ENCODE data around the gene MRPL39. TPM values are rescaled to one million over a fixed set of nuclear protein-coding genes. Genes with fewer than 3 reads are reported as not detected.

The MRPL39 gene
- total and polyA plus RNA-seq, 7 experiments from 2014 or later, result 7.6 to 53.6 (median 20.5) TPM

DNA sequence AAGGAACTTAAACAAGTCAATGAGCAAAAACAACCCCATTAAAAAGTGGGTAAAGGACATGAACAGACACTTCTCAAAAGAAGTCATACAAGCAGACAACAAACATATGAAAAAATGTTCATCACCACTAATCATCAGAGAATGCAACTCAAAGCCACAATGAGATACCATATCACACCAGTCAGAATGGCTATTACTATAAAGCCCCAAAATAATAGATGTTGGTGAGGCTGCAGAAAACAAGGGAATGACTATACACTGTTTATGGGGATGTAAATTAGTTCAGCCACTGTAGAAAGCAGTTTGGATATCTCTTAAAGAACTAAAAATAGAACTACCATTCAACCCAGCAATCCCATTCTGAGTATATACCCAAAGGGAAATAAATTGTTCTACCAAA is 51.2 kb downstream of the MRPL39 start:
- Mint-ChIP-seq H3K36me3 (peaks cover 0 to 2% (median 0%) of the 10 kb centered on the region in 5 donors), H3K4me1 (peaks cover 9 to 23% (median 14%) of the 10 kb centered on the region in 7 donors), H3K9me3 (no peaks in the 10 kb centered on the region), H3K4me3 (no peak overlapping the region), H3K27me3 (no peaks in the 10 kb centered on the region), H3K27ac (no peak overlapping the region)
- no peak overlapping the region for H3K27ac ChIP-seq (ENCODE audit: low read depth, low read length)
- H3K4me3 ChIP-seq (ENCODE audit: low read length), result no peak overlapping the region
- no peaks in the 10 kb centered on the region for H3K9me3 ChIP-seq (ENCODE audit: control insufficient read depth in 2 of 3, low read length in 3 of 3)
- ATAC-seq, result no peak
- CTCF ChIA-PET, result no interaction called here
- H3K4me1 ChIP-seq (ENCODE audit: control insufficient read depth in 2 of 2, insufficient read depth in 2 of 2, low read length in 2 of 2), result peaks cover 0 to 4% of the 10 kb centered on the region in 2 donors
- intact Hi-C loops (cut with micrococcal nuclease), result no loop called here
- H3K36me3 ChIP-seq (ENCODE audit: control insufficient read depth in 2 of 3, insufficient read depth in 3 of 3, low read length in 3 of 3), result no peaks in the 10 kb centered on the region
- POLR2A ChIA-PET, result no interaction called here
- DNase-seq, result no peak
- H3K27me3 ChIP-seq (ENCODE audit: control insufficient read depth in 2 of 2, insufficient read depth in 2 of 2, low read length in 2 of 2), result no peaks in the 10 kb centered on the region

DNA sequence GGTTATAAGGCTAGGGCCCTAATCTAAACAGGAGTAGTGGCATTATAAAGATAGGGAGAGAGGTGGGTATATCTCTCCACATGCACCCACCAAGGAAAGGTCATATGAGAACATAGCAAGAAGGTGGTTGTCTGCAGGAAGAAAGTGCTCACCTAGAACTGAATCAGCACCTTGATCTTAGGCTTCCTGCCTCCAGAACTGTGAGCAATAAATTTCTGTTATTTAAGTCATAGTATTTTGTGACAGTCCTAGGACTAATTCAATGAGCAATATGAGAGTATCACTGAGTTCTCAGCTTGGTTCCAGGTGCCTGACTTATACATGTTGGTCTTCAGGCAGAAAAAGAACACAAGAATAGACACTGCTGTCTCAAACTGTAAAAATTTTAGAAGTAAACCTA is 51.8 kb downstream of the MRPL39 start:
- CTCF ChIA-PET, result no interaction called here
- Histone ChIP-seq H3K27me3 (ENCODE audit: control insufficient read depth in 2 of 2, insufficient read depth in 2 of 2, low read length in 2 of 2) (no peaks in the 10 kb centered on the region), H3K9me3 (ENCODE audit: control insufficient read depth in 2 of 3, low read length in 3 of 3) (no peaks in the 10 kb centered on the region), H3K27ac (ENCODE audit: low read depth, low read length) (no peak overlapping the region), H3K4me1 (ENCODE audit: control insufficient read depth in 2 of 2, insufficient read depth in 2 of 2, low read length in 2 of 2) (no peaks in the 10 kb centered on the region), H3K36me3 (ENCODE audit: control insufficient read depth in 2 of 3, insufficient read depth in 3 of 3, low read length in 3 of 3) (no peaks in the 10 kb centered on the region), H3K4me3 (ENCODE audit: low read length) (no peak overlapping the region)
- peaks cover 7 to 17% (median 8%) of the 10 kb centered on the region in 7 donors for H3K4me1 Mint-ChIP-seq
- DNase-seq (no peak), ATAC-seq (no peak)
- H3K9me3 Mint-ChIP-seq, result no peaks in the 10 kb centered on the region
- intact Hi-C loops (cut with micrococcal nuclease), result no loop called here
- POLR2A ChIA-PET, result no interaction called here
- no peak overlapping the region for H3K4me3 Mint-ChIP-seq
- no peaks in the 10 kb centered on the region for H3K27me3 Mint-ChIP-seq
- H3K27ac Mint-ChIP-seq, result no peak overlapping the region
- peaks cover 0 to 2% (median 0%) of the 10 kb centered on the region in 5 donors for H3K36me3 Mint-ChIP-seq

DNA sequence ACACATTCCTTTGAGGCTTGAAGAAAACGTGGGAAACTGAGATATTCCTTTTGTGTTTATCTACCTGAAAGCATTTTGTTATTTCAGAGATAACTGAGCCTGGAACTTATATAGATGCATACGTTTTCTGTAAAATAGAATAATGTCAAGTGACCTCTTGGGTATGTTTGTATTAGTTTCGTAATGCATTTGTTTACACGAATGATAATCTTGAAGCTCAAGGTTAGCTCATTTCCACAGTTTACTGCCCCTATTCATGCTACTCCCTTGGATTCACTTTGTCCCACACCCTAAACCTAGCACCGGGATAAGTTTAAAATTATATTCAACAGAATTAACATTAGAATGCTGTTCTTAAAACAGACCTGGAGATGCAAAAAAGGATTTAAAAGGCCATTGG is 54.4 kb downstream of the MRPL39 start:
- no peak overlapping the region for H3K4me3 Mint-ChIP-seq
- H3K9me3 Mint-ChIP-seq, result peaks cover 0 to 4% (median 0%) of the 10 kb centered on the region in 11 donors
- Histone ChIP-seq H3K36me3 (ENCODE audit: control insufficient read depth in 2 of 3, insufficient read depth in 3 of 3, low read length in 3 of 3) (no peaks in the 10 kb centered on the region), H3K27me3 (ENCODE audit: control insufficient read depth in 2 of 2, insufficient read depth in 2 of 2, low read length in 2 of 2) (no peaks in the 10 kb centered on the region), H3K27ac (ENCODE audit: low read depth, low read length) (no peak overlapping the region), H3K4me1 (ENCODE audit: control insufficient read depth in 2 of 2, insufficient read depth in 2 of 2, low read length in 2 of 2) (no peaks in the 10 kb centered on the region), H3K4me3 (ENCODE audit: low read length) (no peak overlapping the region), H3K9me3 (ENCODE audit: control insufficient read depth in 2 of 3, low read length in 3 of 3) (no peaks in the 10 kb centered on the region)
- intact Hi-C loops (cut with micrococcal nuclease), result no loop called here
- DNase-seq (no peak), ATAC-seq (no peak)
- ChIA-PET CTCF (no interaction called here), POLR2A (no interaction called here)
- H3K4me1 Mint-ChIP-seq, result peaks cover 0 to 7% (median 0%) of the 10 kb centered on the region in 7 donors
- peaks cover 0 to 3% (median 0%) of the 10 kb centered on the region in 5 donors for H3K36me3 Mint-ChIP-seq
- H3K27ac Mint-ChIP-seq, result no peak overlapping the region
- peaks cover 0 to 4% (median 0%) of the 10 kb centered on the region in 5 donors for H3K27me3 Mint-ChIP-seq

DNA sequence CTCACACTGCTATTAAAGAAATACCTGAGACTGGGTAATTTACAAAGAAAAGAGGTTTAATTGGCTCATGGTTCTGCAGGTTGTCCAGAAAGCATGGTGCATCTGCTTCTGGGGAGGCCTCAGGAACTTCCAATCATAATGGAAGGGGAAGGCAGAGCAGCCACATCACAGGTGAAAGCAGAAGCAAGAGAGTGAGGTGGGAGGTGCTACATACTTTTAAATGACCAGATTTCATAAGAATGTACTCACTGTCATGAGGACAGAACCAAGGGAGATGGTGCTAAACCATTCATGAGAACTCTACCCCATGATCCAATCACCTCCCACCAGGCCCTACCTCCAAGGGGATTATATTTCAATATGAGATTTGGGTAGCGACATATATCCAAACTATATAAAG is 55.7 kb downstream of the MRPL39 start:
- Mint-ChIP-seq H3K36me3 (peaks cover 0 to 3% (median 0%) of the 10 kb centered on the region in 5 donors), H3K9me3 (peaks cover 0 to 5% (median 0%) of the 10 kb centered on the region in 11 donors), H3K4me1 (peaks cover 0 to 7% (median 0%) of the 10 kb centered on the region in 7 donors), H3K27me3 (peaks cover 0 to 4% (median 0%) of the 10 kb centered on the region in 5 donors), H3K27ac (no peak overlapping the region), H3K4me3 (no peak overlapping the region)
- ATAC-seq, result no peak
- intact Hi-C loops (cut with micrococcal nuclease), result no loop called here
- H3K4me3 ChIP-seq (ENCODE audit: low read length), result no peak overlapping the region
- H3K27me3 ChIP-seq (ENCODE audit: control insufficient read depth in 2 of 2, insufficient read depth in 2 of 2, low read length in 2 of 2), result no peaks in the 10 kb centered on the region
- ChIA-PET POLR2A (no interaction called here), CTCF (no interaction called here)
- DNase-seq, result no peak
- H3K27ac ChIP-seq (ENCODE audit: low read depth, low read length), result no peak overlapping the region
- H3K4me1 ChIP-seq (ENCODE audit: control insufficient read depth in 2 of 2, insufficient read depth in 2 of 2, low read length in 2 of 2), result no peaks in the 10 kb centered on the region
- no peaks in the 10 kb centered on the region for H3K36me3 ChIP-seq (ENCODE audit: control insufficient read depth in 2 of 3, insufficient read depth in 3 of 3, low read length in 3 of 3)
- no peaks in the 10 kb centered on the region for H3K9me3 ChIP-seq (ENCODE audit: control insufficient read depth in 2 of 3, low read length in 3 of 3)

DNA sequence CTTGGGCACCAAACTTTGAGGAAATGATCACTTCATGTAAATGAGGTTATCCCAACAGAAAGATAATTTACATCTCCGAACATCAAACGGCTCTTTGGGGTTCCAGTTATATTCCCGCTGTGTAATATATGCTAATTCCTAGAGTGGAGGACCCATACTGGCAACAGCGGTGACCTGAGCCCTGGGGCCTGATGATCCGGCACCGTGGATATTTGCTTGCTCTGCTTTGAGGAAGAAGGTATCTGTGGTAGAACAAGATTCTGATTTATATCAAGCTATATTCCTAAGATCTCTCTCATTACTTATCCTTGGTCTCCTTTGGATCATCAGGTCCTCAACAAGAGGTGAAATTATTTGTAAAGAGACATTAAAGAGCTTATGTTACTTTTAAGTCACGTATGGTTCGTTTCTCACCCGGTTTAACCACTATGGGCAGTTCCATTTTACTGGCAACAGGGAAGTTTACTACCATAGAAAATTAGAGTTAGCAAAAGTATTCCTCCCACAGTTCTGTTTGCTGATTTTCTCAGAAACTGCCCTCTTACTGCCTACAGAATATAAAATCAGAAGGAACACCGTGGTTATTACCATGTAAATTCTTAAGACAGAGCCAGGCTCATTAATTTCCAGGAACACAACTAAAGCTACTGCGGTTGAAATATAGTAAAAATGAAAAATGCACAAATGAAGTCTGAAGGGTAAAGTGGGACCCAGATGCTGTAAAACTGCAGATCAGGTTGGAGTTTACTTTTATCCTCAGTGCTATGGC is 56.7 kb downstream of the MRPL39 start:
- H3K27me3 ChIP-seq (ENCODE audit: control insufficient read depth in 2 of 2, insufficient read depth in 2 of 2, low read length in 2 of 2), result no peaks in the 10 kb centered on the region
- no peak overlapping the region for H3K4me3 Mint-ChIP-seq
- DNase-seq, result no peak
- no peak overlapping the region for H3K27ac ChIP-seq (ENCODE audit: low read depth, low read length)
- H3K4me3 ChIP-seq (ENCODE audit: low read length), result no peak overlapping the region
- peaks cover 0 to 7% (median 0%) of the 10 kb centered on the region in 7 donors for H3K4me1 Mint-ChIP-seq
- peaks cover 0 to 4% (median 0%) of the 10 kb centered on the region in 5 donors for H3K27me3 Mint-ChIP-seq
- ATAC-seq, result no peak
- no peaks in the 10 kb centered on the region for H3K4me1 ChIP-seq (ENCODE audit: control insufficient read depth in 2 of 2, insufficient read depth in 2 of 2, low read length in 2 of 2)
- peaks cover 0 to 3% (median 0%) of the 10 kb centered on the region in 5 donors for H3K36me3 Mint-ChIP-seq
- CTCF ChIA-PET, result no interaction called here
- H3K9me3 ChIP-seq (ENCODE audit: control insufficient read depth in 2 of 3, low read length in 3 of 3), result no peaks in the 10 kb centered on the region
- peaks cover 0 to 9% (median 0%) of the 10 kb centered on the region in 11 donors for H3K9me3 Mint-ChIP-seq
- intact Hi-C loops (cut with micrococcal nuclease), result no loop called here
- H3K27ac Mint-ChIP-seq, result no peak overlapping the region
- H3K36me3 ChIP-seq (ENCODE audit: control insufficient read depth in 2 of 3, insufficient read depth in 3 of 3, low read length in 3 of 3), result no peaks in the 10 kb centered on the region
- POLR2A ChIA-PET, result interaction anchor here (0.6 kb wide), 1 partner anchor 629 kb away, joined by 3 read pairs; no protein-coding TSS in a partner anchor

DNA sequence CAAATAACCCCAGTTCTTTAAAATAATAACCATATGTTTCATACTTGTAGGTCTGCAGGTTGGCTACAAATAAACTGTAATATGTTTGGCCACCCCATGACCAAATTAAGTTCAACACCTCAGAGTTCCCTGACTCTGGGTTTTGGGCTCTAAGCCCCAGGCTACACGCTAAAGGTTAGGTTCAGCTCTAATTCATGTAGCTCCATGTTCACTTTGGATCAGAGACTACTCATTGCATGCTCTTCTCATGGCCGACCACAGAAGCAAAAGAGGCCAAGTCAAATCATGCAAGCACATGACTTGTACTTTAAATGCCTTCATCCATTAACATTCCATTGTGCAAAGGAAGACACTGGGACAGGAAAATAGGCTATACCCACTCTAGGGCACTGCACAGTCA is 66.2 kb downstream of the MRPL39 start:
- Histone ChIP-seq H3K4me1 (ENCODE audit: control insufficient read depth in 2 of 2, insufficient read depth in 2 of 2, low read length in 2 of 2) (no peaks in the 10 kb centered on the region), H3K27me3 (ENCODE audit: control insufficient read depth in 2 of 2, insufficient read depth in 2 of 2, low read length in 2 of 2) (no peaks in the 10 kb centered on the region), H3K27ac (ENCODE audit: low read depth, low read length) (no peak overlapping the region), H3K4me3 (ENCODE audit: low read length) (no peak overlapping the region), H3K36me3 (ENCODE audit: control insufficient read depth in 2 of 3, insufficient read depth in 3 of 3, low read length in 3 of 3) (no peaks in the 10 kb centered on the region), H3K9me3 (ENCODE audit: control insufficient read depth in 2 of 3, low read length in 3 of 3) (peaks cover 0 to 12% (median 0%) of the 10 kb centered on the region in 3 experiments)
- CTCF ChIA-PET, result no interaction called here
- DNase-seq (no peak), ATAC-seq (no peak)
- H3K9me3 Mint-ChIP-seq, result peaks cover 6 to 33% (median 18%) of the 10 kb centered on the region in 11 donors
- no peaks in the 10 kb centered on the region for H3K4me1 Mint-ChIP-seq
- H3K36me3 Mint-ChIP-seq, result peaks cover 4 to 14% (median 9%) of the 10 kb centered on the region in 5 donors
- H3K4me3 Mint-ChIP-seq, result no peak overlapping the region
- H3K27ac Mint-ChIP-seq, result no peak overlapping the region
- POLR2A ChIA-PET, result no interaction called here
- intact Hi-C loops (cut with micrococcal nuclease), result no loop called here
- peaks cover 0 to 4% (median 0%) of the 10 kb centered on the region in 5 donors for H3K27me3 Mint-ChIP-seq

DNA sequence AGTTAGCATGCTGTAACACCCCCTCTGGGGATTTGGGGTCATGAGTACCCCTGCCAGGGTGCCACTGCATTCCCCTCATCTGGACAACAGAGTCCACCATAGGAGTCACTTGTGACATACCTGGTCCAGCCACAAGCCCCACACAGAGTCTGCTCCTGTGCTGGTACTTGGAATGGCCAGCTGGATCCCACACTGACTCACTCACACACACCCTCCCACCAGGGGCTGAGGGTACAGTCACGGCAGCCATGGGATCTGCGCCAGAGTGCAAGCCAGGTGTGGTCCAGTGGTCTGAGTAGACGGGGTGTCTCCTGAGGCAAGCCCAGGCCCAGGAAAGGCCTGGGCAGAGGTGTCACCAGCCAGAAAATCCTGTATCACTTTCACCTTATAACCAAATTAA is 67.7 kb downstream of the MRPL39 start:
- ChIA-PET CTCF (no interaction called here), POLR2A (no interaction called here)
- H3K9me3 ChIP-seq (ENCODE audit: control insufficient read depth in 2 of 3, low read length in 3 of 3), result peaks cover 0 to 12% (median 0%) of the 10 kb centered on the region in 3 experiments
- H3K27ac Mint-ChIP-seq, result no peak overlapping the region
- no peak overlapping the region for H3K27ac ChIP-seq (ENCODE audit: low read depth, low read length)
- no peaks in the 10 kb centered on the region for H3K4me1 ChIP-seq (ENCODE audit: control insufficient read depth in 2 of 2, insufficient read depth in 2 of 2, low read length in 2 of 2)
- H3K4me1 Mint-ChIP-seq, result no peaks in the 10 kb centered on the region
- H3K4me3 ChIP-seq (ENCODE audit: low read length), result no peak overlapping the region
- intact Hi-C loops (cut with micrococcal nuclease), result no loop called here
- H3K27me3 ChIP-seq (ENCODE audit: control insufficient read depth in 2 of 2, insufficient read depth in 2 of 2, low read length in 2 of 2), result no peaks in the 10 kb centered on the region
- no peak for ATAC-seq
- H3K36me3 ChIP-seq (ENCODE audit: control insufficient read depth in 2 of 3, insufficient read depth in 3 of 3, low read length in 3 of 3), result no peaks in the 10 kb centered on the region
- H3K27me3 Mint-ChIP-seq, result peaks cover 0 to 4% (median 0%) of the 10 kb centered on the region in 5 donors
- no peak for DNase-seq
- peaks cover 6 to 37% (median 18%) of the 10 kb centered on the region in 11 donors for H3K9me3 Mint-ChIP-seq
- peaks cover 4 to 13% (median 9%) of the 10 kb centered on the region in 5 donors for H3K36me3 Mint-ChIP-seq
- H3K4me3 Mint-ChIP-seq, result no peak overlapping the region

All from naive thymus-derived CD4-positive, alpha-beta T cell (primary cell).